Neural cell (in vitro differentiated cells): Measurements from ENCODE around the gene NADK2. TPM values are rescaled to one million over a fixed set of nuclear protein-coding genes. Genes with fewer than 3 reads are reported as not detected.

Source experiments
- H2AFZ ChIP-seq: fragments of 200-600, 300-800 bp; sonication (generic), shearing (Covaris generic); 2 replicates; pipeline ENCODE4 v1.6.0; 2014; ENCODE audit warnings: low read depth, mild to moderate bottlenecking, antibody characterized with exemption, low read length, moderate library complexity
- H3F3A ChIP-seq: fragments of 200-600 bp; shearing (Covaris generic); 2 replicates; pipeline ENCODE4 v1.6.1; 2016; ENCODE audit warnings: mild to moderate bottlenecking, moderate library complexity, mixed read lengths, antibody characterized with exemption, low read length; ENCODE audit not compliant: insufficient read depth, poor library complexity, severe bottlenecking
- H3K27ac ChIP-seq: fragments of 200-600, 300-800 bp; sonication (generic), shearing (Covaris generic); 2 replicates; pipeline ENCODE4 v1.5.1; 2014; ENCODE audit warnings: mild to moderate bottlenecking, low read length, moderate library complexity
- H3K27me3 ChIP-seq: fragments of 300-800, 200-600 bp; sonication (generic), shearing (Covaris generic); 2 replicates; pipeline ENCODE4 v1.6.0; 2014; ENCODE audit warnings: mild to moderate bottlenecking, low read depth, low read length, moderate library complexity; ENCODE audit not compliant: insufficient read depth
- H3K36me3 ChIP-seq: fragments of 300-800, 200-600 bp; sonication (generic), shearing (Covaris generic); 2 replicates; pipeline ENCODE4 v1.5.1; 2014; ENCODE audit warnings: mild to moderate bottlenecking, antibody characterized with exemption, low read length, moderate library complexity; ENCODE audit not compliant: insufficient read depth
- H3K4me2 ChIP-seq: fragments of 300-800, 200-600 bp; sonication (generic), shearing (Covaris generic); 2 replicates; pipeline ENCODE4 v1.6.0; 2014; ENCODE audit warnings: mild to moderate bottlenecking, low read length
- H3K4me3 ChIP-seq: fragments of 300-800, 200-600 bp; sonication (generic), shearing (Covaris generic); 2 replicates; pipeline ENCODE4 v1.5.1; 2014; ENCODE audit warnings: mild to moderate bottlenecking, low read length, moderate library complexity
- H3K79me2 ChIP-seq: fragments of 200-600 bp; shearing (Covaris generic); replicated peaks from 2 replicates; pipeline ENCODE4 v1.6.0; 2014; ENCODE audit warnings: mild to moderate bottlenecking, low read length, moderate library complexity; ENCODE audit not compliant: insufficient read depth
- H3K9ac ChIP-seq: fragments of 300-800, 200-600 bp; sonication (generic), shearing (Covaris generic); 2 replicates; pipeline ENCODE4 v1.6.1; 2016; ENCODE audit warnings: mild to moderate bottlenecking, low read length, mixed read lengths
- H3K9me2 ChIP-seq: fragments of 200-600 bp; shearing (Covaris generic); 2 replicates; pipeline ENCODE4 v1.6.1; 2016; ENCODE audit warnings: mild to moderate bottlenecking, low read length, mixed read lengths; ENCODE audit not compliant: insufficient read depth
- H3K9me3 ChIP-seq: fragments of 200-600, 300-800 bp; sonication (generic), shearing (Covaris generic); 2 replicates; pipeline ENCODE4 v1.6.1; 2016; ENCODE audit warnings: mild to moderate bottlenecking, mixed run types, low read length, moderate library complexity, mixed read lengths
- H4K20me1 ChIP-seq: fragments of 200-600 bp; shearing (Covaris generic); 2 replicates; pipeline ENCODE4 v1.6.1; 2016; ENCODE audit warnings: mild to moderate bottlenecking, mixed run types; ENCODE audit not compliant: insufficient read depth
- CTCF ChIP-seq: fragments of 450-650 bp; IDR thresholded peaks from 2 replicates; pipeline ENCODE4 v1.5.1; 2014; ENCODE audit warnings: antibody characterized with exemption, mild to moderate bottlenecking, moderate library complexity; ENCODE audit not compliant: poor library complexity, severe bottlenecking
- EP300 ChIP-seq: fragments of 450-650 bp; conservative IDR thresholded peaks from 2 replicates; pipeline ENCODE4 v1.6.1; 2014; ENCODE audit warnings: antibody characterized with exemption, mild to moderate bottlenecking, moderate library complexity; ENCODE audit not compliant: poor library complexity, severe bottlenecking
- EZH2 ChIP-seq: fragments of 200-600, 300-800 bp; shearing (Covaris generic), sonication (generic); IDR thresholded peaks from 2 replicates; pipeline ENCODE4 v1.6.1; 2014; ENCODE audit warnings: antibody characterized with exemption, low read length, borderline replicate concordance, mild to moderate bottlenecking; ENCODE audit not compliant: insufficient read depth, poor library complexity, severe bottlenecking
- MXI1 ChIP-seq: fragments of 450-650 bp; conservative IDR thresholded peaks from 2 replicates; pipeline ENCODE4 v1.6.1; 2014; ENCODE audit warnings: antibody characterized with exemption, mild to moderate bottlenecking; ENCODE audit not compliant: poor library complexity, severe bottlenecking
- POLR2AphosphoS5 ChIP-seq: IDR thresholded peaks from 2 replicates; pipeline ENCODE4 v1.6.1; 2012
- RAD21 ChIP-seq: fragments of 450-650 bp; conservative IDR thresholded peaks from 2 replicates; pipeline ENCODE4 v1.6.1; 2014; ENCODE audit warnings: antibody characterized with exemption, mild to moderate bottlenecking, moderate library complexity
- REST ChIP-seq: IDR thresholded peaks from 2 replicates; pipeline ENCODE4 v1.6.1; 2012; ENCODE audit warnings: borderline replicate concordance
- SMC3 ChIP-seq: fragments of 450-650 bp; conservative IDR thresholded peaks from 2 replicates; pipeline ENCODE4 v1.6.1; 2014; ENCODE audit warnings: antibody characterized with exemption, mild to moderate bottlenecking, moderate library complexity; ENCODE audit not compliant: poor library complexity
- TAF1 ChIP-seq: IDR thresholded peaks from 2 replicates; pipeline ENCODE4 v1.6.1; 2012; ENCODE audit warnings: low read depth
- polyA plus RNA-seq: library from polyadenylated mRNA; depleted of rRNA; stranded (reverse); fragments of >200 nt; gene quantifications from 2 replicates; pipeline ENCODE4 v1.2.3, GENCODE V29; 2014

Gene NADK2
- polyA plus RNA-seq, 1 donor from 2014 or later: 66.8 TPM

- peaks cover 28% of the 10 kb centered on the region for H3K79me2 ChIP-seq
- H3K4me2 ChIP-seq: peak overlapping the region; percentile 69
- H2AFZ ChIP-seq: no peak overlapping the region
- no peaks in the 10 kb centered on the region for H3K27me3 ChIP-seq
- H3K4me3 ChIP-seq: peak overlapping the region; percentile 88
- TF ChIP-seq REST: no peak
- H3K9me2 ChIP-seq: no peaks in the 10 kb centered on the region
- H3F3A ChIP-seq: no peaks in the 10 kb centered on the region
- no peak overlapping the region for H3K27ac ChIP-seq
- H3K36me3 ChIP-seq: no peaks in the 10 kb centered on the region
- no peaks in the 10 kb centered on the region for H4K20me1 ChIP-seq
- no peaks in the 10 kb centered on the region for H3K9me3 ChIP-seq
- no peak overlapping the region for H3K9ac ChIP-seq
Observed at GRCh38 chr5:36239370-36240293, 2.1 kb downstream of the NADK2 start.

GRCh38 chr5:36238502-36239295 is 3.0 kb downstream of the NADK2 start:
- Histone ChIP-seq H3K9me3 (no peaks in the 10 kb centered on the region), H3K4me2 (no peak overlapping the region), H3K9me2 (no peaks in the 10 kb centered on the region), H3F3A (no peaks in the 10 kb centered on the region), H3K79me2 (peaks cover 28% of the 10 kb centered on the region), H2AFZ (no peak overlapping the region), H3K27me3 (no peaks in the 10 kb centered on the region), H3K36me3 (no peaks in the 10 kb centered on the region), H4K20me1 (no peaks in the 10 kb centered on the region), H3K9ac (no peak overlapping the region), H3K4me3 (peak overlapping the region; percentile 88), H3K27ac (no peak overlapping the region)
- TF ChIP-seq REST (no peak), SMC3 (no peak), MXI1 (no peak), EP300 (no peak), EZH2 (no peak), RAD21 (no peak), POLR2AphosphoS5 (no peak), TAF1 (no peak), CTCF (no peak)
